HepG2 (cell line): Measurements from ENCODE around the gene QSER1. TPM values are rescaled to one million over a fixed set of nuclear protein-coding genes. Genes with fewer than 3 reads are reported as not detected.

ENCODE experiments used
- DPF2 ChIP-seq: sonication (generic); formaldehyde crosslinking; IDR thresholded peaks from 2 replicates; pipeline ENCODE4 v1.4.0; 2020; ENCODE audit warnings: mild to moderate bottlenecking, low read depth, missing genetic modification reagents, borderline replicate concordance
- JARID2 ChIP-seq: sonication (generic); formaldehyde crosslinking; IDR thresholded peaks from 2 replicates; pipeline ENCODE4 v1.8.1; 2023; ENCODE audit warnings: missing genetic modification reagents, inconsistent platforms; ENCODE audit not compliant: insufficient replicate concordance
- KDM6A ChIP-seq: IDR thresholded peaks from 2 replicates; pipeline ENCODE4 v1.6.1; 2016; ENCODE audit warnings: low read depth
- NFYB ChIP-seq: sonication (generic); formaldehyde crosslinking; IDR thresholded peaks from 2 replicates; pipeline ENCODE4 v1.4.0; 2020; ENCODE audit warnings: missing genetic modification reagents
- NR2C2 ChIP-seq: sonication (generic); formaldehyde crosslinking; IDR thresholded peaks from 2 replicates; pipeline ENCODE4 v1.4.0; 2020; ENCODE audit warnings: missing genetic modification reagents, mild to moderate bottlenecking, moderate library complexity, borderline replicate concordance
- RBM22 ChIP-seq: fragments of 200-400 bp; formaldehyde crosslinking; optimal IDR thresholded peaks from 2 replicates; pipeline ENCODE3; 2017; ENCODE audit warnings: mild to moderate bottlenecking, low read length, moderate library complexity
- RNF2 ChIP-seq: fragments of 450-650 bp; conservative IDR thresholded peaks from 2 replicates; pipeline ENCODE4 v1.6.1; 2016; ENCODE audit warnings: low read depth
- SP2 ChIP-seq: sonication (generic); formaldehyde crosslinking; IDR thresholded peaks from 2 replicates; pipeline ENCODE4 v1.5.1; 2020; ENCODE audit warnings: mild to moderate bottlenecking, missing genetic modification reagents
- ZNF160 ChIP-seq: sonication (generic); formaldehyde crosslinking; IDR thresholded peaks from 2 replicates; pipeline ENCODE4 v1.8.0; 2022; ENCODE audit warnings: mild to moderate bottlenecking, inconsistent platforms, missing genetic modification reagents
- ZNF441 ChIP-seq: sonication (generic); formaldehyde crosslinking; IDR thresholded peaks from 2 replicates; pipeline ENCODE4 v1.7.0; 2021; ENCODE audit warnings: missing genetic modification reagents, borderline replicate concordance
- ZNF557 ChIP-seq: sonication (generic); formaldehyde crosslinking; IDR thresholded peaks from 2 replicates; pipeline ENCODE4 v1.4.0; 2020; ENCODE audit warnings: missing genetic modification reagents
- ZNF569 ChIP-seq: sonication (generic); formaldehyde crosslinking; IDR thresholded peaks from 2 replicates; pipeline ENCODE4 v1.5.0; 2020; ENCODE audit warnings: mild to moderate bottlenecking, missing genetic modification reagents, moderate library complexity, borderline replicate concordance
- polyA plus RNA-seq, 8 experiments: library from polyadenylated mRNA; depleted of rRNA in 3 of 8; stranded (reverse) in 7 of 8; unstranded in 1 of 8; fragments of >200 nt; fragmentation: Illumina TruSeq in 4 of 8; extraction: Trizol in 4 of 8; gene quantifications; 2 replicates each; pipeline versions ENCODE4 v1.2.1 to v1.2.3, GENCODE V29; 2011 to 2016; ENCODE audit warnings: low read depth in 4 of 8, missing spikeins in 1 of 8, mixed read lengths in 1 of 8; ENCODE audit not compliant: insufficient read depth in 1 of 8
- total RNA-seq, 5 experiments: library from RNA; depleted of rRNA; stranded (reverse); fragments of >200 nt; fragmentation: Illumina TruSeq; extraction: Trizol; gene quantifications; 2 replicates each; pipeline ENCODE4 v1.2.3, GENCODE V29; 2016; ENCODE audit warnings: low read depth in 1 of 5
- TF ChIP-seq, protein P1 (sequence below): sonication (generic); formaldehyde crosslinking; IDR thresholded peaks from 2 replicates; pipeline ENCODE4 v1.5.1; 2020; ENCODE audit warnings: mild to moderate bottlenecking, missing genetic modification reagents, moderate library complexity
- TF ChIP-seq, protein P2 (sequence below): IDR thresholded peaks from 2 replicates; pipeline ENCODE4 v1.6.1; 2018; ENCODE audit warnings: missing genetic modification reagents, mild to moderate bottlenecking, missing compliant biosample characterization
- TF ChIP-seq, protein P3 (sequence below), 2 experiments: sonication (generic) in 1 of 2; formaldehyde crosslinking in 1 of 2; IDR thresholded peaks; 2 replicates each; pipeline versions ENCODE4 v1.4.0 to v1.6.1; 2016 to 2020; ENCODE audit warnings: borderline replicate concordance in 1 of 2, low read depth in 1 of 2, mild to moderate bottlenecking in 1 of 2, missing genetic modification reagents in 1 of 2

QSER1 gene
- total and polyA plus RNA-seq, 2 of the 13 experiments (the other 11 are each of a cell fraction or from before 2014, with no cell fraction given) = 8.9 to 17.3 TPM

DNA sequence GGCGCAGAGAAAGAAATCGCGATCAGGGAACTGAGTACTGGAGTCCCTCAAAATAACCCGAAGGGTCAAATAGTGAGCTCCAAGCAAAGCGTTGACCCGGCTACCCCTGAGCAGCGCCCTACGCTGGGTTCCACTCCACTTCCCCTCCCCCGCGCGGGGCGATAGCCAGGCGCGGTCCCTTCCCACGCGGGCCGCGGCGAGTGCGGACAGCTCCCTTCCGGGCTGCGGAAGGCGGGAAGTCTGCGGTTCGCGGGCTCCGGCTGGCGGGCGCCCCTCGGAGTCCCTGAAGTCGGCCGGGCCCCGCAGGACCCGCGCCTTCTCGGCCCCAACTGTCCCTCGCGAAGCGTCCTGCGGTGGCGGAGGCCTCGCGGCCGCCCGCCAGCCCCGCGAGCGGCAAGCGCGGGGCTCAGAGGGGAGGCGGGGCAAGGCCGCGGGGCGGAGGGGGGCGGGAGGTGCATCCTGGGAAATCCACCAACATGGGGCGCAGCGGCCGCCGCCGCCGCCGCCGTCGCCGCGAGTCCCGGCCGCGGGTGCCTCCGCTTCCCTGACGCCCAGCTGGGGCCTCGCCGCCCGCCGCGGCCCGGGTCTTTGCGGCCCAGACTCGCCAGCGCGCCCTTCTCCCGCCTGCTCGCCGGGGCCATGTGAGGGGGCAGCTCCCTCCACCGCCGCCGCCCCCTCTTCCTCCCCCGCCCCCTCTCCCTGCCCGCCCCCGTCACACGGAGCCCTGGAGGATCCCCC is at the start of gene QSER1 (continued):
- TF ChIP-seq, protein P1, sequence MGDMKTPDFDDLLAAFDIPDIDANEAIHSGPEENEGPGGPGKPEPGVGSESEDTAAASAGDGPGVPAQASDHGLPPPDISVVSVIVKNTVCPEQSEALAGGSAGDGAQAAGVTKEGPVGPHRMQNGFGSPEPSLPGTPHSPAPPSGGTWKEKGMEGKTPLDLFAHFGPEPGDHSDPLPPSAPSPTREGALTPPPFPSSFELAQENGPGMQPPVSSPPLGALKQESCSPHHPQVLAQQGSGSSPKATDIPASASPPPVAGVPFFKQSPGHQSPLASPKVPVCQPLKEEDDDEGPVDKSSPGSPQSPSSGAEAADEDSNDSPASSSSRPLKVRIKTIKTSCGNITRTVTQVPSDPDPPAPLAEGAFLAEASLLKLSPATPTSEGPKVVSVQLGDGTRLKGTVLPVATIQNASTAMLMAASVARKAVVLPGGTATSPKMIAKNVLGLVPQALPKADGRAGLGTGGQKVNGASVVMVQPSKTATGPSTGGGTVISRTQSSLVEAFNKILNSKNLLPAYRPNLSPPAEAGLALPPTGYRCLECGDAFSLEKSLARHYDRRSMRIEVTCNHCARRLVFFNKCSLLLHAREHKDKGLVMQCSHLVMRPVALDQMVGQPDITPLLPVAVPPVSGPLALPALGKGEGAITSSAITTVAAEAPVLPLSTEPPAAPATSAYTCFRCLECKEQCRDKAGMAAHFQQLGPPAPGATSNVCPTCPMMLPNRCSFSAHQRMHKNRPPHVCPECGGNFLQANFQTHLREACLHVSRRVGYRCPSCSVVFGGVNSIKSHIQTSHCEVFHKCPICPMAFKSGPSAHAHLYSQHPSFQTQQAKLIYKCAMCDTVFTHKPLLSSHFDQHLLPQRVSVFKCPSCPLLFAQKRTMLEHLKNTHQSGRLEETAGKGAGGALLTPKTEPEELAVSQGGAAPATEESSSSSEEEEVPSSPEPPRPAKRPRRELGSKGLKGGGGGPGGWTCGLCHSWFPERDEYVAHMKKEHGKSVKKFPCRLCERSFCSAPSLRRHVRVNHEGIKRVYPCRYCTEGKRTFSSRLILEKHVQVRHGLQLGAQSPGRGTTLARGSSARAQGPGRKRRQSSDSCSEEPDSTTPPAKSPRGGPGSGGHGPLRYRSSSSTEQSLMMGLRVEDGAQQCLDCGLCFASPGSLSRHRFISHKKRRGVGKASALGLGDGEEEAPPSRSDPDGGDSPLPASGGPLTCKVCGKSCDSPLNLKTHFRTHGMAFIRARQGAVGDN (CRISPR knock-in tag) = peak; percentile 81
- TF ChIP-seq NFYB (CRISPR knock-in tag) (no peak), SP2 (CRISPR knock-in tag) (no peak), RNF2 (no peak), KDM6A (CRISPR knock-in tag) (no peak), DPF2 (no peak), ZNF441 (CRISPR knock-in tag) (peak; percentile 32; the same call in 1 of the 2 replicates), ZNF160 (CRISPR knock-in tag) (no peak), NR2C2 (CRISPR knock-in tag) (0 out of 2 replicates have a peak, but pooled peaks have one; percentile 38), JARID2 (CRISPR knock-in tag) (no peak), RBM22 (no peak), ZNF569 (CRISPR knock-in tag) (no peak), ZNF557 (CRISPR knock-in tag) (no peak)
- TF ChIP-seq, protein P2, sequence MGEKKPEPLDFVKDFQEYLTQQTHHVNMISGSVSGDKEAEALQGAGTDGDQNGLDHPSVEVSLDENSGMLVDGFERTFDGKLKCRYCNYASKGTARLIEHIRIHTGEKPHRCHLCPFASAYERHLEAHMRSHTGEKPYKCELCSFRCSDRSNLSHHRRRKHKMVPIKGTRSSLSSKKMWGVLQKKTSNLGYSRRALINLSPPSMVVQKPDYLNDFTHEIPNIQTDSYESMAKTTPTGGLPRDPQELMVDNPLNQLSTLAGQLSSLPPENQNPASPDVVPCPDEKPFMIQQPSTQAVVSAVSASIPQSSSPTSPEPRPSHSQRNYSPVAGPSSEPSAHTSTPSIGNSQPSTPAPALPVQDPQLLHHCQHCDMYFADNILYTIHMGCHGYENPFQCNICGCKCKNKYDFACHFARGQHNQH = no peak
- TF ChIP-seq, protein P3, sequence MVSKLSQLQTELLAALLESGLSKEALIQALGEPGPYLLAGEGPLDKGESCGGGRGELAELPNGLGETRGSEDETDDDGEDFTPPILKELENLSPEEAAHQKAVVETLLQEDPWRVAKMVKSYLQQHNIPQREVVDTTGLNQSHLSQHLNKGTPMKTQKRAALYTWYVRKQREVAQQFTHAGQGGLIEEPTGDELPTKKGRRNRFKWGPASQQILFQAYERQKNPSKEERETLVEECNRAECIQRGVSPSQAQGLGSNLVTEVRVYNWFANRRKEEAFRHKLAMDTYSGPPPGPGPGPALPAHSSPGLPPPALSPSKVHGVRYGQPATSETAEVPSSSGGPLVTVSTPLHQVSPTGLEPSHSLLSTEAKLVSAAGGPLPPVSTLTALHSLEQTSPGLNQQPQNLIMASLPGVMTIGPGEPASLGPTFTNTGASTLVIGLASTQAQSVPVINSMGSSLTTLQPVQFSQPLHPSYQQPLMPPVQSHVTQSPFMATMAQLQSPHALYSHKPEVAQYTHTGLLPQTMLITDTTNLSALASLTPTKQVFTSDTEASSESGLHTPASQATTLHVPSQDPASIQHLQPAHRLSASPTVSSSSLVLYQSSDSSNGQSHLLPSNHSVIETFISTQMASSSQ (IDR thresholded peaks at IDR 0.05; ENCODE audit: low read depth) = no peak
- TF ChIP-seq, protein P3 (CRISPR knock-in tag; IDR thresholded peaks at IDR 0.05; ENCODE audit: borderline replicate concordance) = peak; percentile 45; the same call in 1 of the 2 replicates
